DND-41 (cell line): ENCODE measurements around the gene L3MBTL2.
A peak's percentile ranks its signal among the peaks of the same experiment; 100 is the strongest.

Source experiments
- ATAC-seq: fragments of 200-7000 bp; cut with Tn5 transposase; 3 replicates; pipeline ENCODE4 v1.9.1; 2021; ENCODE audit warnings: low read depth; ENCODE audit not compliant: insufficient read depth
- DNase-seq: peaks from one replicate; pipeline ENCODE4 v3.0.0-alpha.2; 2020
- H2AFZ ChIP-seq: 2 replicates; pipeline ENCODE4 v1.6.0; 2012; ENCODE audit warnings: low read depth, low read length
- H3K27ac ChIP-seq: 2 replicates; pipeline ENCODE4 v1.5.1; 2012; ENCODE audit warnings: low read length, inconsistent platforms
- H3K27me3 ChIP-seq: fragments of 200-600 bp; sonication (generic); 2 replicates; pipeline ENCODE4 v1.6.0; 2012; ENCODE audit warnings: low read length, mild to moderate bottlenecking, inconsistent platforms; ENCODE audit not compliant: insufficient read depth, poor library complexity
- H3K36me3 ChIP-seq: 2 replicates; pipeline ENCODE4 v1.5.1; 2012; ENCODE audit warnings: low read length, inconsistent platforms; ENCODE audit not compliant: insufficient read depth
- H3K4me1 ChIP-seq: 2 replicates; pipeline ENCODE4 v1.5.1; 2012; ENCODE audit warnings: mild to moderate bottlenecking, low read length; ENCODE audit not compliant: insufficient read depth
- H3K4me2 ChIP-seq: 2 replicates; pipeline ENCODE4 v1.6.0; 2012; ENCODE audit warnings: mild to moderate bottlenecking, moderate library complexity, low read length, inconsistent platforms; ENCODE audit not compliant: insufficient read depth
- H3K4me3 ChIP-seq, 2 experiments: fragments of 200-600 bp in 1 of 2; shearing (Covaris generic) in 1 of 2; 2 replicates each; pipeline ENCODE4 v1.5.1; 2012 to 2016; ENCODE audit warnings: inconsistent platforms in 2 of 2, low read length in 2 of 2, mild to moderate bottlenecking in 2 of 2, low read depth in 1 of 2, moderate library complexity in 1 of 2
- H3K79me2 ChIP-seq: 2 replicates; pipeline ENCODE4 v1.6.0; 2012; ENCODE audit warnings: low read length, inconsistent platforms; ENCODE audit not compliant: insufficient read depth
- H3K9ac ChIP-seq: 2 replicates; pipeline ENCODE4 v1.6.0; 2012; ENCODE audit warnings: low read depth, mild to moderate bottlenecking, inconsistent platforms, low read length, moderate library complexity
- H3K9me3 ChIP-seq: 2 replicates; pipeline ENCODE4 v1.5.1; 2012; ENCODE audit warnings: low read length, moderate library complexity, mild to moderate bottlenecking, inconsistent platforms; ENCODE audit not compliant: insufficient read depth, severe bottlenecking
- H4K20me1 ChIP-seq: 2 replicates; pipeline ENCODE4 v1.6.0; 2012; ENCODE audit warnings: low read length; ENCODE audit not compliant: insufficient read depth
- EZH2 ChIP-seq: IDR thresholded peaks from 3 replicates; pipeline ENCODE4 v1.6.1; 2012; ENCODE audit warnings: borderline replicate concordance, low read depth, mild to moderate bottlenecking, moderate library complexity, low read length, inconsistent platforms; ENCODE audit not compliant: severe bottlenecking
- TF ChIP-seq, protein P1 (sequence below): IDR thresholded peaks from 2 replicates; pipeline ENCODE4 v1.5.1; 2012; ENCODE audit warnings: borderline replicate concordance, low read length, moderate library complexity, mild to moderate bottlenecking; ENCODE audit not compliant: poor library complexity, severe bottlenecking; ENCODE audit errors: extremely low read depth

L3MBTL2 gene

GRCh38 chr22:41237036-41237706 lies 32.1 kb downstream of the L3MBTL2 start:
- H2AFZ ChIP-seq: peak overlapping the region; percentile 62
- H4K20me1 ChIP-seq: no peaks in the 10 kb centered on the region
- peaks cover 6% of the 10 kb centered on the region for H3K27me3 ChIP-seq
- H3K4me2 ChIP-seq: peak overlapping the region; percentile 71
- H3K36me3 ChIP-seq: no peaks in the 10 kb centered on the region
- H3K9ac ChIP-seq: peak overlapping the region; percentile 47; the same call in 1 of the 2 replicates
- H3K27ac ChIP-seq: no peak overlapping the region
- no peak for TF ChIP-seq EZH2
- TF ChIP-seq, protein P1, sequence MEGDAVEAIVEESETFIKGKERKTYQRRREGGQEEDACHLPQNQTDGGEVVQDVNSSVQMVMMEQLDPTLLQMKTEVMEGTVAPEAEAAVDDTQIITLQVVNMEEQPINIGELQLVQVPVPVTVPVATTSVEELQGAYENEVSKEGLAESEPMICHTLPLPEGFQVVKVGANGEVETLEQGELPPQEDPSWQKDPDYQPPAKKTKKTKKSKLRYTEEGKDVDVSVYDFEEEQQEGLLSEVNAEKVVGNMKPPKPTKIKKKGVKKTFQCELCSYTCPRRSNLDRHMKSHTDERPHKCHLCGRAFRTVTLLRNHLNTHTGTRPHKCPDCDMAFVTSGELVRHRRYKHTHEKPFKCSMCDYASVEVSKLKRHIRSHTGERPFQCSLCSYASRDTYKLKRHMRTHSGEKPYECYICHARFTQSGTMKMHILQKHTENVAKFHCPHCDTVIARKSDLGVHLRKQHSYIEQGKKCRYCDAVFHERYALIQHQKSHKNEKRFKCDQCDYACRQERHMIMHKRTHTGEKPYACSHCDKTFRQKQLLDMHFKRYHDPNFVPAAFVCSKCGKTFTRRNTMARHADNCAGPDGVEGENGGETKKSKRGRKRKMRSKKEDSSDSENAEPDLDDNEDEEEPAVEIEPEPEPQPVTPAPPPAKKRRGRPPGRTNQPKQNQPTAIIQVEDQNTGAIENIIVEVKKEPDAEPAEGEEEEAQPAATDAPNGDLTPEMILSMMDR: no peak
- H3K79me2 ChIP-seq: no peaks in the 10 kb centered on the region
- DNase-seq: no peak
- no peaks in the 10 kb centered on the region for H3K9me3 ChIP-seq
- ATAC-seq: no peak
- H3K4me3 ChIP-seq: peak overlapping the region in 1 of 2 experiments; percentile 51; a peak in 2 of 4 replicates
- H3K4me1 ChIP-seq: peaks cover 15% of the 10 kb centered on the region

DNA sequence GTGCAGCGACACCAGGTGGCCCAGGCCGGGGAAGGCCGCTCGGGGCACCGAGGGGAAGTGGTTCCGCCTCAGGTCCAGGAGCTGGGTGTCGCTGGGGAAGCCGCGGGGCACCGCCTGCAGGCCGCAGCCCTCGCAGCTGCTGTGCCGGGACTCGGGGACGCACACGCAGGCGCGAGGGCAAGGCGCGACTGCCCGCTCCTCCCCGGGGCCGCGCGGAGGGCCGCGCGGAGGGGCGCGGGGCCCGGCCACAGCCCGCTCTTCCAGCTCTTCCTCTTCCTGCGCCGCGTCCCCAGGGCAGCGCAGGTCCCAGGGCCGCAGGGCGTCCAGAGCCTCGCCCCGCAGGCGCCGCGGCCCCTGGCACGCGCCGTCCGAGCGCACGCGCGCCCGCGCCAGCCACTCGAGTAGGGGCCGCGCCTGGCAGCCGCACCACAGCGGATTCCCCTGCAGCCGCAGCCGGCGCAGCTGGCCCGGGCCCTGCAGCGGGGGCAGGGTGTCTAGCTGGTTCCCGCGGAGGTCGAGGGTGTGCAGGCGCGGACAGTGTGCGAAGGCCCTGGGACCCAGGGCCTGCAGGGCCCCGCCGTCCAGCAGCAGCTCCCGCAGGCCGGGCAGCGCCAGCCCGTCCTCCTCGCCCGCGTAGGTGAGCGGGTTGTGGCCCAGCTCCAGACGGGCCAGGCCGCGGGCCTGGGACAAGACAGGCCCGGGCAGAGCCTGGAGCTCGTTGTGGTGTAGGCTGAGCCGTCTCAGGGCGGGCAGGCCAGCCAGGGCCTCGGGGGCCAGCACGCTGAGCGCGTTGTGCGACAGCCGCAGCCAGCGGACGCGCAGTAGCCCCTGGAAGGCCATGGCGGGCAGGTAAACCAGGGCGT lies 32.8 kb downstream of the L3MBTL2 start:
- H3K79me2 ChIP-seq: no peaks in the 10 kb centered on the region
- no peaks in the 10 kb centered on the region for H3K36me3 ChIP-seq
- peak; percentile 81 for ATAC-seq
- peak; percentile 76 for DNase-seq
- peaks cover 15% of the 10 kb centered on the region for H3K4me1 ChIP-seq
- peak overlapping the region; percentile 62 for H2AFZ ChIP-seq
- H3K9ac ChIP-seq: peak overlapping the region; percentile 47; the same call in 1 of the 2 replicates
- H3K9me3 ChIP-seq: no peaks in the 10 kb centered on the region
- H4K20me1 ChIP-seq: no peaks in the 10 kb centered on the region
- peaks cover 6% of the 10 kb centered on the region for H3K27me3 ChIP-seq
- TF ChIP-seq EZH2: no peak
- TF ChIP-seq, protein P1: peak; percentile 68
- no peak overlapping the region for H3K27ac ChIP-seq
- peak overlapping the region; percentile 71 for H3K4me2 ChIP-seq
- peak overlapping the region in 1 of 2 experiments; percentile 51; a peak in 2 of 4 replicates for H3K4me3 ChIP-seq

DNA sequence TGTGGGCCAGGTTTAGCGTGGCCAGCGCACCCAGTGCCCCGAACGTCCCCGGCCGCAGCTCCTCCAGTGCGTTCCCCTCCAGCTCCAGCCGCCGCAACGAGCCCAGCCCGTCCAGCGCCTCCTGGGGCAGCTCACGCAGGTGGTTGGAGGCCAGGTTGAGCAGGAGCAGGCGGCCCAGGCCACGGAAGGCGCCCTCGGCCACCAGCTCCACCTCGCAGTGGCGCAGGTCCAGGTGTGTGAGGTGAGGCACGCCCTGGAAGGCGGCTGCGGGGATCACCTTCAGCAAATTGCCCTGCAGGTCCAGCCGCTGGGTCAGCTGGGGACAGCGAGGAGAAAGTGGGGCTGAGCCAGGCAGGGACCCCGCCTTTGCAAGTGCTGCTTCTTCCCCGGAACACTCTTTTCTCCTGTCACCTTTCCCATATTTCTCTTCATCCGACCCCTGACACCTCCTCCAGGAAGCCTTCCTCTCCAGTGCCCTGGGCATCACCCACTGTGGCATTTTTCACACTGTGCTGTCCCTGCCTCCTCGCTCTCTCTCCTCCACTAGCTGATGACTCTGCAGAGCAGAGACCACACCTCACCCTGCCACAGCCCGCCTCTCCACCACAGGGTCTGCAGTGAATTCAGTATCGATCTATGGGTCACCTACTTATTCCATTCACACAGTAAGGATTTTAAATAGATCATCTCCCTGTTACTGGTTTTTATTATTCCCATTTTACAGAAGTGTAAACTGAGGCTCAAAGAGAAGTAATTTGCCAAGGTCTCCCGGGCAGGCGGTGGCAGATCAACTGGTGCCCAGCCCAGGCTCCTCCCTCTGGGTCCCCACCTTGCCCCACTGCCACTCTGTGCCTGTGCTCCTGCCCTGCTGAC lies 33.7 kb downstream of the L3MBTL2 start:
- Histone ChIP-seq H3K4me3 (no peak overlapping the region), H3K27ac (no peak overlapping the region), H3K79me2 (no peaks in the 10 kb centered on the region), H4K20me1 (no peaks in the 10 kb centered on the region), H3K9me3 (no peaks in the 10 kb centered on the region), H3K4me2 (peak overlapping the region; percentile 71), H3K4me1 (peaks cover 15% of the 10 kb centered on the region), H2AFZ (no peak overlapping the region), H3K9ac (no peak overlapping the region; the same call in 1 of the 2 replicates), H3K36me3 (no peaks in the 10 kb centered on the region), H3K27me3 (peaks cover 6% of the 10 kb centered on the region)
- DNase-seq: no peak
- TF ChIP-seq EZH2: no peak
- TF ChIP-seq, protein P1: no peak
- no peak for ATAC-seq
